NCI-H345 (cell line): ENCODE data around the gene CCDC70.
A peak's percentile ranks its signal among the peaks of the same experiment; 100 is the strongest.

Experiments used
- DNase-seq: peaks from one replicate; lab custom pipeline; 2025; lab: John Stamatoyannopoulos, UW

The CCDC70 gene

DNA sequence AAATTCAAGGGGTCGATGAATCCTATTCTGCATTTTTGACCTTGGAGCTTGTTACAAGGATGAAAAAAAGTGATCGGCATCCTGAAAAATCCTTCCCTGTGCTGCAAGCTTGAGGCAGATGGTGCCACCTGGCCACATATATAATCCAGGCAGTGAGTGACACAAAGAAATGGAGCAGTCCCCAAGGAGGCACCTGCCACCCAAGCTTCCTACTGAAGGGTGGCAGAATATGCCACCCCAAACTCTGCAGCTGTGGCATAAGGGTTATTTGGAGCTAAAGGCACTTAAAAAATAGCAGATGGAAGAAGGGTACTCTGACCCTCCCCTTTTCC is 32.2 kb upstream of the CCDC70 start:
- DNase-seq: no peak

DNA sequence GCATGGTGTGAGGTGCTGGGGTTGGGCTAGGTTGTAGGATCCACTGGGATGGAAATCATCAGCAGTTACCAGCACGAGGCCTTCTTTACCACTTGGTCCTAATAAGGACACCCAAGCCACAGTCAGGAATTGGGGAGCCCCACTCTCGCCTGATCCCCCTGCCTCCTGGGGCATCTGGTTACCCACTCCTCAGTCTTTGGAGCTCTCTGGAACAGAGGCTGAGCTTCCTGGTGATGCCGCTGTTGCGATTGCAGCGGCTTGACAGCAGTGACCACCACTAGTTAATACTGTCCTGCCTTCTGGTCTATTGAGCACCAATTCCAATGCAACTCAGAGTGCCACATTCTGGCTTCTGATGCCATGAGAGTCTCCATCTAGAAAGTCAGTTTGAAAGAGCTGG is 30.2 kb upstream of the CCDC70 start:
- no peak for DNase-seq

DNA sequence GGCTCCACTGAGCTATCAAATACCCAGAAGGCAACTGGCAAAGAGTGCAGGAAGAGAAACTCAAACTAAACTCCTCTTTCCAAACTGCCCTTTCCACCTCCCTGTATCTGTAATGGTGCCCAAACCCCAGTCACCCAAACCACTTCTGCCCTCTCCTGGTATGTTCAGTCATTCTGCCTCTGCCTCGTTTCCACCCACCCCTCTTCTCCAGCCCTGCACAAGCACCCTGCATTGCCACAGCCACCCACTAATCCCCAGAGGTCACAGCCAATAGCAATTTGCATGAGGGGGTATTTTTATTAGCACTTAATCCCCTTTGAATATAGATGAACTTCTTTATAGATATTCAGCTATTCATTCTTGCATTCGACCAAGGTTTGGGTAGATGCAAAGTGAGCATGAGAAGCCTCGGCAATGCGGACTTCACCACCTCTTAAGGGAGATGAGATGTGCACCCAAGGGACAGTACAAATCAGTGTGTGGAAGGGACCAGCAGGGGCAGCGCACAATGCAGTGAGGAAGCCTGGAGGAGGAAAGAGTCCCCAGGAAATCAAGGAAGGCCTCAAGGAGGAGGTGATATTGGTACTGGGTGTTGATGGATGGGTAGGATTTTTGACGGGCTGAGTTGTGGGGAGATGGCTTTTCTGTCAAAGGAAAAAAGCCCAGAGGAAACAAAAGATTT is 29.2 kb upstream of the CCDC70 start:
- no peak for DNase-seq

DNA sequence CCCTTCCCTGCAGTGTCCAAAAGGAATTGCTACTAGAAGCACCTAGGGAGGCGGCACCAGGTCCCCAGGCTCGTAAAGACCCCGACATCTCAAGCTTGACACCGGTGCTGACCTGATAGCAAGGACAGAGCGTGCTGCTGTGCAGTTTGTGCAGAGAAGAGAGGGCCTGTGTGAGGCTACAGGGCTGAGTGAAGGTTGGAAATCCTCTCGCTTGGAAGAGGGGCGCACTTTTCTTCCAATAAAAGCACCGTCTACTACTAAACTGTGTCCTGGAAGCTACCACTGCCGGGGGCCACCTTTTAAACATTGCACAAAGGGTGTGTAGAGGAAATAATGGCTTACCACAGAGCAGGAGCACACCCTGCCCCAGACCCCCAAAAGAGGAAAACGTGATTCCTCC is 27.8 kb upstream of the CCDC70 start:
- DNase-seq: no peak

- DNase-seq: no peak
These were observed 27.1 kb upstream of the CCDC70 start for GRCh38 chr13:51834581-51835171.

GRCh38 chr13:51837016-51837415 is 24.8 kb upstream of the CCDC70 start:
- DNase-seq: no peak

GRCh38 chr13:51838240-51838846 is 23.4 kb upstream of the CCDC70 start:
- DNase-seq: no peak

DNA sequence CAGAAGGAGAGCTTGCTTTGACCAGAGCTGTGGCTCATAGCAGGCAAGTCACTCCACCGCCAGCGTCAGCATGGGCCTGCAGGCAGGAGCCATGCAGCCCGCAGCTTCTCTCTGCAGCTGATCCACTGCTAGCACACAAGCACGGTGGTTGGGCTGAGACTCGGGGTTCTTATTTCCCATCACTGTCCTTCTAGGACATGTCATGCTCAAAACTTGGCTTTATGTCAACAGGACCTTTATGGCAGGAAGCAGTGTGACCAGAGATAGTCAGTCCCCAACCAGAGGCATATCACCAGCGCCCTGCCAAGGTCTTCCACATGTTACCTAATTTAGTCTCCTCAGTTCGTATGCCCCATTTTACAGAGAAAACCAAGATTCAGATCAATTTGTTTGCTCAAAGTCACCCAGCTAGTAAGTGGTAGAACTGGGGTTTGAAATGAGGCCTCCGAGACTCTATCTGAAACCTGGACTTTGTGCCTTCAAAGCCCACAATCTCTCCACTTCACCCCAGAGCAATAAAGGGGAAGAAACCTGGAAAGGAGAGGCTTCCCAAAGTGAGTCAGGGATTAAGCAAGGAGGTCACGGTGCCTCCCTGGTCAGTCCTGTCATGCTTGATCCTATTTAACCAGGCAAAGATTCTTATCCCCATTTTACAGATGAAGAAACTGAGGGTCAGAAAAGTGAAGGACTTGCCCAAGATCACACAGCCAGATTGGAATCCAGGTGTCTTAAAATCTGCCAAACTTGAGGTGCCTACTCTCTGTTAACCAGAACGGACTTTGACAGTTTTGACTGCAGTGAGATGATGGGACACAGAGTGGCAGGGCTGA is 21.8 kb upstream of the CCDC70 start:
- DNase-seq: no peak

- DNase-seq: no peak
These were observed 20.9 kb upstream of the CCDC70 start for GRCh38 chr13:51840917-51841316.

GRCh38 chr13:51841732-51842131 is 20.0 kb upstream of the CCDC70 start:
- no peak for DNase-seq

DNA sequence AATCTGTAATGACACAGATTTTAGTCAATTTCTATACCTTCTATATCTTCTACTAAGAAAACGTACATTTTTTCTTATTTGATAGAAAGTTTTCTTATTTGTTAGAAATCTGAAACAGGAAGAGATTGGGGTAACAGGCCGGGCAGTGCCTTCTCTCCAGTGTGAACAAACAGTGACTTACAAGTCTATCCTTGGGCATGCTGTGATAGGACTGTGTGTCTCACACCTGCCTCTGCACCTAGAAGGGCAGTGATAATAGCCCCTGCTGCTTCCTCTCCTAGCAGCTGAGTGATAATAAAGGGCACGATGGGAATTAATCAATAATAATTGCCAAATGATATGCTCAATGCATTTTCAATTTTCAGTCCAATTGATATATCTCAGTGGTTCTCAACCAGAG is 18.2 kb upstream of the CCDC70 start:
- DNase-seq: no peak

- DNase-seq: peak; percentile 21
These were observed 16.8 kb upstream of the CCDC70 start, which contains the start of gene TMEM272 for GRCh38 chr13:51844862-51845573. TSS of gene TMEM272 (minus strand) at chr13:51845177. CDS start at chr13:51838530, 6,647 bp downstream.

DNA sequence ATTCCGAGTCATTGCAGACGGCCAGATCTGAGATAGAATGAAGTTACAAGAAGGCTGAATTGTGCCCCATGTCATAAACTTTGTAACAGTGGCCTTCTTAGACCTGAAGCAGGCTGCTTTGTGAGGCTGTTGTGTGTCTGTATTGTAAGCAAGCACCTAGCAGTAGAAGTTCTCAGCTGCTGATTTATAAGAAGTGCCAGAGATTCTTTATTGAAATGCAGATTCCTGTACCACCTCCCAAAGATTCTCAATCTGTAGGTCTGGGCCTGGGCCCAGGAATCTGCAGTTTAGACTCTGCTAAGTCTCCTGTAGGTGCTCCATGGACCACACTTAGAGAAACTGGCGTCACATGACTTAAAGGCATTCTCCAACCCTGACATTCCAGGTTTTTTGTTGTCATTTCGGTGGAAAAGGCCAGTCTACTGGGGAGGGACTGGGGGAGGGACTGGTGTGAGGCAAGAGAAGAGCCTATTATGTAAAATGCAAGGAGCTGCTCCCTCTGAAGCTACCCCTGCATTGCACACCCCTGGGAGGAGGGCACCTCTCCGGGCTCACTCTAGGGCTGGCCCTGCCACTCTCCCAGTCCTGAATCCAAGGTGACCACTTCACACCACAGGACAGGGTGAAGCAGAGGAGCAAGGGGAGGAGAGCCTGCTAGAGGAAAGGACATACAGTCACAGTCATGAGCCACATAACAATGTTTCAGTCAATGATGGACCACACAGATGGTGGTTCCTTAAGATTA is 16.0 kb upstream of the CCDC70 start:
- DNase-seq: no peak

GRCh38 chr13:51846756-51847155 is 15.0 kb upstream of the CCDC70 start:
- no peak for DNase-seq

- DNase-seq: no peak
These were observed 13.1 kb upstream of the CCDC70 start for GRCh38 chr13:51848674-51849073.

DNA sequence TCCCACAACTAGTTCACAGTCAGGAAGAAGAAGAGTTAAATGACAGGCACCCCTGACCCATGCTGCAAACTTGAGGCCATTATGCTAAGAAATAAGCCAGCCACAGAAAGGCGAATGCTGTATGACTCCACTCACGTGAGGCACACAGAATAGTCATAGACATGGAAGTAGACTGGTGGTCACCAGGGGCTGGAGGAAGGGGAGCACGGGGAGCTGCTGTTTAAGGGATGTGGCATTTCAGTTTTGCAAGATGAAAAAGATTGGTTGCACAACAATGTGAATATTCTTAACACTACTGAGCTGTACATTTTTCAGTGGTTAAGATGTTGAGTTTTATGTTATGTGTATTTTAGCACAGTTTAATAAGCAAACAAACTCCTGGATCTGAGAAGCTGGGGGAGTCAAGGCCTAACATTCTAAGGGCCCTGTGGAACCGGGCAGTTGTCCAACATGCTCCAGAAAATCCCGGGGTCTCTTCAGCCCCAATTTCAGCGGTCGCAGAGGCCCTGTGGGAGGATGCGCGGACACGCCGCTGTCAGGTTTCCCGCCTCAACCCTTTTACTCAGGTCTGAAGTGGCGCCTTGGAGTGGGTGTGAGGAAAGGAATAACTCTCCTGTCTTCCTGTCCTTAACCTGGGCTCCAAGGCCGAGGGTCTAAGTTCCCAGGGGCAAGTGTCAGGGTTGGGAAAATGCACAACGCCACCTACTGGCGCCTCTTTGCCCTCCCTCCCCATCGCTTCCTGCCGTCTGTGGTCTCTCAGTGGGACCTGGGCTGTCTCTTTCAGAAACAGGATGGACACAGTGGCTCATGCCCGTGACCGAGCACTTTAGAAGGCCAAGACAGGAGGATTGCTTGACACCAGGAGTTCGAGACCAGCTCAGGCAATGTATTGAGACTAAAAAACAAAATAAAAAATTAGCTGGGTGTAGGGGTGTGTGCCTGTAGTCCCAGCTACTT is 12.3 kb upstream of the CCDC70 start:
- no peak for DNase-seq

GRCh38 chr13:51856027-51856736 is 5.6 kb upstream of the CCDC70 start:
- DNase-seq: no peak

DNA sequence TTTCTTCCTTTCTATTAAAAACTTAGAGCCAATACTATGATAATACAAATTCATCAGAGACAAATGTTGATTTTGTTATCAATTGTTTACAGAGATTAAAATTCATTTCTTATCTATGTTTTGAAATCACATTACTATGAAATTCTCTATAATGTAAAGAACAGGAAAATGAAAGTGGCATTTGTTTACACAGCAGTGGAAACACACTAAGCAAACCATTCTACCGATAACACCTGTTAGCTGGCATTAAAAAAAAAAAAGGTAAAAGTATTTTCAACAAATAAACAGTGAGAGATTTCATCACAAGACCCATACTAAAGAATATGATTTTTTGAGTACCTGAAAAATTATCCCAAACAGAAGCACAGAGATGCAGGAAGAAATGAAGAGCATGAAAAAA is 4.8 kb upstream of the CCDC70 start:
- no peak for DNase-seq

- no peak for DNase-seq
These were observed 3.1 kb upstream of the CCDC70 start for GRCh38 chr13:51858433-51859247.
